GM12892 (cell line): ENCODE measurements around the gene LRPAP1.

Experiments used
- POLR2A ChIP-seq: IDR thresholded peaks from 2 replicates; pipeline ENCODE4 v1.6.1; 2011; ENCODE audit warnings: low read depth, low read length, control low read depth
- TAF1 ChIP-seq: IDR thresholded peaks from 2 replicates; pipeline ENCODE4 v1.6.1; 2011; ENCODE audit warnings: low read depth, mild to moderate bottlenecking, control low read depth, low read length, borderline replicate concordance

DNA sequence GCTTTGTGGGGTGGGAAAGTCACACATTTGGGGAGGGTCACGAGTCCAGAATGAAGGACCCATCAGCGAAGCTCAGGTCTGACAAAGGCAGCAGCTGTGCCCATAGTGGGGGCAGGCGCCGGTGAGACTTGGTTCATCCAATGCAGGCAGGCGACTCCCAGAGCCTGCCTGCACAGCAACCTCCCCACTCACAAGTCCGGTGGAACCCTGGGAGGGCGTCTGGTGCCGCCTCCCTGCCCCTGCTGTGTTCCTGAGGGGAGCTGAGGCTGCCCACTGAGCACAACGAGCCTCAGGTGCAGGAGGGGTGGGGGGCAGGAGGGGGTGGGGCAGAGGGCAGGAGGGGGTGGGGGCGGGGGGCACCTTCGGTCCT lies 13.7 kb downstream of the LRPAP1 start:
- TF ChIP-seq POLR2A (no peak), TAF1 (no peak)
